Left ventricle myocardium inferior (tissue), 1 donor: ENCODE measurements around the gene TRIM41. TPM values are rescaled to one million over a fixed set of nuclear protein-coding genes. Genes with fewer than 3 reads are reported as not detected.
"Not testable (repeated sequence)": the region's sequence is repeated elsewhere in the genome, so short reads cannot be mapped to it uniquely, and the experiment has no call there.

Experiments
- DNase-seq: peaks from one replicate; pipeline ENCODE4 v3.0.0-alpha.2; 2020
- H3K27ac ChIP-seq: fragments of 200-600 bp; replicated peaks from 2 replicates; pipeline ENCODE4 v1.8.0; 2021
- H3K27me3 ChIP-seq: fragments of 200-600 bp; 2 replicates; pipeline ENCODE4 v1.8.0; 2021; ENCODE audit warnings: low read depth
- H3K36me3 ChIP-seq: fragments of 200-600 bp; 2 replicates; pipeline ENCODE4 v1.8.0; 2021
- H3K4me1 ChIP-seq: fragments of 200-600 bp; 2 replicates; pipeline ENCODE4 v1.8.0; 2021
- H3K4me3 ChIP-seq: fragments of 200-600 bp; 2 replicates; pipeline ENCODE4 v1.8.0; 2021; ENCODE audit warnings: mild to moderate bottlenecking, moderate library complexity
- H3K9me3 ChIP-seq: fragments of 200-600 bp; replicated peaks from 2 replicates; pipeline ENCODE4 v1.8.0; 2021
- intact Hi-C: fragments of 100-400 bp; cut with micrococcal nuclease; formaldehyde crosslinking; loops from one replicate; pipeline ENCODE4 v1.11.0; 2022
- total RNA-seq: library from RNA; stranded (reverse); fragmentation: NEBNext Ultra II Directional; extraction: Animal tissue kit (Norgen Biotek cat#: 25700); gene quantifications from one replicate; pipeline ENCODE4 v1.2.1, GENCODE V29; 2021
- TF ChIP-seq, protein P1 (sequence below): fragments of 200-600 bp; IDR thresholded peaks from 2 replicates; pipeline ENCODE4 v1.8.0; 2021; ENCODE audit warnings: antibody characterized with exemption, mild to moderate bottlenecking, borderline replicate concordance
- donor health status: DM: no; HTN: yes; CAD: no; lungs with severe emphysema.

The TRIM41 gene
- total RNA-seq, 1 donor from 2014 or later, result 26.4 TPM

DNA sequence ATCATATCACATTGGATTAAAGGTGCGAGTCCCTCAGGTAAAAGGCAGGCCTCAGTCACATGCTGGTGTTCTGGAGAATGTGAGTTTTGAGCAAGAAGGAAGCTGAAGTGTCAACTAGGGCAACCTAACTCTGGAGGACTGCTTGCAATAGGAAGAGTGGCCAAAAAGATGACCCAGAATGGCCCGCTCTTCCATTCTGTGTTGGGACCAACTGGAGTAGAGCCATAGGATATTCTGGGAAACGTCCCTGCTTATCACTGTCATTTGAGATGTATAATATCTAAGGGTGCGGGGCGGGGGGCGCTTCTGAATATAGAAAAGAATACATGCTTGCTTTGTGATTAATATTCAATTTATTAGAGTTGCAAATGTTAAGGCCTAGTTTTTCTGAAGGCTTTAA lies 11.0 kb upstream of the TRIM41 start:
- peaks cover 35% of the 10 kb centered on the region for H3K4me1 ChIP-seq
- H3K4me3 ChIP-seq, result no peak overlapping the region
- H3K36me3 ChIP-seq, result no peaks in the 10 kb centered on the region
- intact Hi-C loops, result no loop called here
- peak overlapping the region; percentile 80 for H3K27ac ChIP-seq
- H3K9me3 ChIP-seq, result no peaks in the 10 kb centered on the region
- no peaks in the 10 kb centered on the region for H3K27me3 ChIP-seq
- TF ChIP-seq, protein P1, sequence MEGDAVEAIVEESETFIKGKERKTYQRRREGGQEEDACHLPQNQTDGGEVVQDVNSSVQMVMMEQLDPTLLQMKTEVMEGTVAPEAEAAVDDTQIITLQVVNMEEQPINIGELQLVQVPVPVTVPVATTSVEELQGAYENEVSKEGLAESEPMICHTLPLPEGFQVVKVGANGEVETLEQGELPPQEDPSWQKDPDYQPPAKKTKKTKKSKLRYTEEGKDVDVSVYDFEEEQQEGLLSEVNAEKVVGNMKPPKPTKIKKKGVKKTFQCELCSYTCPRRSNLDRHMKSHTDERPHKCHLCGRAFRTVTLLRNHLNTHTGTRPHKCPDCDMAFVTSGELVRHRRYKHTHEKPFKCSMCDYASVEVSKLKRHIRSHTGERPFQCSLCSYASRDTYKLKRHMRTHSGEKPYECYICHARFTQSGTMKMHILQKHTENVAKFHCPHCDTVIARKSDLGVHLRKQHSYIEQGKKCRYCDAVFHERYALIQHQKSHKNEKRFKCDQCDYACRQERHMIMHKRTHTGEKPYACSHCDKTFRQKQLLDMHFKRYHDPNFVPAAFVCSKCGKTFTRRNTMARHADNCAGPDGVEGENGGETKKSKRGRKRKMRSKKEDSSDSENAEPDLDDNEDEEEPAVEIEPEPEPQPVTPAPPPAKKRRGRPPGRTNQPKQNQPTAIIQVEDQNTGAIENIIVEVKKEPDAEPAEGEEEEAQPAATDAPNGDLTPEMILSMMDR, result no peak
- DNase-seq, result no peak

DNA sequence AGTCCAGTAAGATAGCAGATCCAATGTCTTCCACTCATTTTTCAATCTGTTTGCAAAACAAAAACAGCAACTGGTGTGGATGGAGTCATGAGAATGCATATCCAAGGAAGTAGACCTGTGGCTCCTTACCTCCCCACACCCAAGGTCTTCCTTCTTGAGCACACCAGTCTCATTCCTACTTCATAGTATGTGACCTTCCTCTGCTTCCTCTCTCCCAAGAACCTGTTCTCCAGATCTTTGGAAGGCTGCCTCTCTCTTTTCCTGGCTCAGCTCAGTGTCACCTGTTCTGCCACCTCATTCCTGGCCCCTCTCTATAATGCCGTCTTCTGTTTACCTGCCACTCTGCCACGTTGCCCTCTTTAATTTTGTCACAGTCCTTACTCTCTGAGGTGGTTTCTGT lies 10.1 kb upstream of the TRIM41 start:
- Histone ChIP-seq H3K9me3 (no peaks in the 10 kb centered on the region), H3K27me3 (no peaks in the 10 kb centered on the region), H3K36me3 (no peaks in the 10 kb centered on the region), H3K4me3 (no peak overlapping the region), H3K27ac (peak overlapping the region; percentile 80), H3K4me1 (peaks cover 43% of the 10 kb centered on the region)
- intact Hi-C loops, result no loop called here
- TF ChIP-seq, protein P1, result no peak
- DNase-seq, result no peak

DNA sequence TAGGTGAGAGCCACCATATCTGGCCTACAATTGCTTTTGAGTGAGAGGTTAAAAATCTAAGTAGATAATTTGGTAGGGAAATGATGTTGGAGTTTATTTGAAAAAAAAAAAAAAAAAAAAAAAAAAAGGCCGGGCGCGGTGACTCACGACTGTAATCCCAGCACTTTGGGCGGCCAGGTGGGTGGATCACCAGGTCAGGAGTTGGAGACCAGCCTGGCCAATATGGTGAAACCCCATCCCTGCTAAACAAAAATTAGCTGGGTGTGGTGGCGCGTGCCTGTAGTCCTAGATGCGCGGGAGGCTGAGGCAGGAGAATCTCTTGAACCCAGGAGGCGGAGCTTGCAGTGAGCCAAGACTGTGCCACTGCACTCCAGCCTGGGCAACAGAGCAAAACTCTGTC lies 8.8 kb upstream of the TRIM41 start:
- H3K9me3 ChIP-seq, H3K27me3 ChIP-seq, DNase-seq, H3K36me3 ChIP-seq, intact Hi-C loops, H3K4me3 ChIP-seq, H3K27ac ChIP-seq: not testable (repeated sequence)
- peaks cover 49% of the 10 kb centered on the region for H3K4me1 ChIP-seq

DNA sequence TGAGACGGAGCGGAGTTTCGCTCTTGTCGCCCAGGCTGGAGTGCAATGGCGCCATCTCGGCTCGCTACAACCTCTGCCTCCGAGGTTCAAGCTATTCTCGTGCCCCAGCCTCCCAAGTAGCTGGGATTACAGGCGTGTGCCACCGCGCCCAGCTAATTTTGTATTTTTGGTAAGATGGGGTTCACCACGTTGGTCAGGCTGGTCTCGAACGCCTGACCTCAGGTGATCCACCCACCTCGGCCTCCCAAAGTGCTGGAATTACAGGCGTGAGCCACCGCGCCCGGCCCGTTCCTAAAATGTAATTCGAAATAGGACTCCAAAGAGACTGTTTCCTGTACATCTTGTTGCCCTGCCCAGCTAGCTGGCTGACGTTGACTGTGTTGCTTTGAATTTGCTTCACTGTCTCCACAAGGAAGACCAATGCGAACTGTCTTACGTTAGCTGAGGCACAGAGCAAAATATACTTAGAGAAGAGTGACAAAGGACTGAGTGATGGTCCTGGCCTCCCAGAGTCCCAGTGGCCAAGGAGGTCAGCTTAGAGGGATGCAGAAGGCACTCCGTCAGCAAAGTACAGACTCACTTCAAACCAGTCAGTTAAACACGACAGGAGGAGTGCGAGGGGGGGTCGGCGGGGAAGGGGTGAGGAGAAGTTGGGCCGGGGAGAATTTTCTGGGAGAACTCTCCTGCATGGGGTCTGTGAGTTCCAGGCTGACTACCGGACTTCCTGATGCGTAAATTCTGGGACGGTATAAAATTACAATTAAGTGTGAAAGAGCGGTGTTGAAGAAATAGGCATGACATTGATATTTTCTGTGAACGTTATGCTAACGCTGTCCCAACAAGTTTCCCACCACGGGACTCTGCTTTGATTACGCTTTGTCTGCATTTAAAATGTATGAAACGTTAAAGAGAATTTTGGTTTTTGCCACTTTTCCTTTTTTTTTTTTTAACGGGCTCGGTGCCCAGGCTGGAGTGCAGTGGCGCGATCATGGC lies 6.8 kb upstream of the TRIM41 start:
- no peak for DNase-seq
- no peaks in the 10 kb centered on the region for H3K9me3 ChIP-seq
- H3K4me3 ChIP-seq, result peak overlapping the region; percentile 72
- H3K27ac ChIP-seq, result peak overlapping the region; percentile 76
- TF ChIP-seq, protein P1, result no peak
- H3K27me3 ChIP-seq, result no peaks in the 10 kb centered on the region
- peaks cover 45% of the 10 kb centered on the region for H3K4me1 ChIP-seq
- H3K36me3 ChIP-seq, result no peaks in the 10 kb centered on the region
- intact Hi-C loops, result no loop called here

DNA sequence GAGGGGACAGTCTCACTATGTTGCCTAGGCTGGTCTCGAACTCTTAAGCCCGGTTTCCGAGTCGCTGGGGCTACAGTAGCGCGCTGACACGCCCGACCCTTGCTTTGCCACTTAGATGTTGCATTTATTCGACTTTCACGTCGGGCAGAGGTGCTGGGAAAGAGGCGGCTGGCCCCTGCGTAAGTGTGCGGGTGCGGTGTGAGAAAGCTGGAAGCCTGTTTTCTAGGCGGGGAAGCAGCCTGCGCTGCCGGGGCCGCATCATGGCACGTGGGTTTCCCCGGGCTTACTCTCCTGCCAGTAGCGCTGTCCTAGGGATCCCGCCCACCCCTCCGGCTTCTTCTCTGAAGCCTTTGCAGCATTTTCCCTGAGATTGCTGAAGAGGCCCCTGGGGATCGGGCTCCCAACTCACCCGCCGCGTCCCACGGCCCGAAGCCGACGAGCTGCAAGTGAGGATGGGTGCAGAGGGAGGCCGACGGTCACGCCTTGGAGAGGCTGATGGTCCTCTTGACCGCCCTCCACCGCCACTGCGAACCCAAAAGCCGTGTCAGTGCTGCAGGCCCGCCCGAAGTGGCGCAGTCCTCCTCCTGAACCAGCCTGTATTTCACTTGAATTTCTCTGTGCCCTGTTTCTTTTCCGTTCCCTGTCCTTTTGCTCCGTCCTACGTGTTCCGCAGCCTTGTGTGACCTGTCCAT lies 5.8 kb upstream of the TRIM41 start:
- intact Hi-C loops, result no loop called here
- Histone ChIP-seq H3K4me1 (peaks cover 46% of the 10 kb centered on the region), H3K27me3 (no peaks in the 10 kb centered on the region), H3K27ac (peak overlapping the region; percentile 76), H3K36me3 (no peaks in the 10 kb centered on the region), H3K9me3 (no peaks in the 10 kb centered on the region), H3K4me3 (peak overlapping the region; percentile 72)
- TF ChIP-seq, protein P1, result no peak
- peak; percentile 53 for DNase-seq

DNA sequence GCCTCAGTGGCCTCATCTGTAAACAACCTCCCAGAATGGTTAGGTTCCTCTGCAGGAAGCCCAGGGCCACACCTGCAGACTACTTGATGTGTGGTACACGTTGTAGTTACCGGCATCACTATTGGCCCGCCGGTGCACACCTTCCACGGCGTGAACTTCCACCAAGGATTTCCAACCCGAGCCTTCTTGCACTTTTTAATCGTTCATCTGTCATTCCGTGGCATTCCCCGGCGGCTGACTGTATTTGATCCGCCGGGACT lies 5.3 kb upstream of the TRIM41 start:
- Histone ChIP-seq H3K9me3 (no peaks in the 10 kb centered on the region), H3K27ac (peak overlapping the region; percentile 76), H3K36me3 (no peaks in the 10 kb centered on the region), H3K4me3 (peak overlapping the region; percentile 72), H3K4me1 (peaks cover 46% of the 10 kb centered on the region), H3K27me3 (no peaks in the 10 kb centered on the region)
- no peak for DNase-seq
- intact Hi-C loops, result no loop called here
- TF ChIP-seq, protein P1, result no peak
